Activated CD4-positive, alpha-beta T cell treated with anti-CD3 and anti-CD28 coated beads for 48 hours (primary cell): Measurements from ENCODE around the gene PAPLN.
A peak's percentile ranks its signal among the peaks of the same experiment; 100 is the strongest.

ENCODE experiments used
- DNase-seq: peaks from one replicate; pipeline ENCODE4 v3.0.0-alpha.2; 2020

The PAPLN gene

GRCh38 chr14:73231981-73232851, 5.1 kb upstream of the PAPLN start:
- peak; percentile 37 for DNase-seq

- no peak for DNase-seq
Measured at GRCh38 chr14:73232984-73233383, 4.3 kb upstream of the PAPLN start.

GRCh38 chr14:73233564-73233963, 3.7 kb upstream of the PAPLN start:
- DNase-seq: no peak

GRCh38 chr14:73234029-73234428, 3.3 kb upstream of the PAPLN start:
- DNase-seq: no peak

- DNase-seq: no peak
Measured at GRCh38 chr14:73234586-73235394, 2.5 kb upstream of the PAPLN start.

GRCh38 chr14:73235531-73236155, 1.7 kb upstream of the PAPLN start:
- no peak for DNase-seq

- no peak for DNase-seq
Measured at GRCh38 chr14:73236157-73236556, 1.1 kb upstream of the PAPLN start.

- DNase-seq: no peak
Measured at GRCh38 chr14:73236752-73237218, 521 bp upstream of the PAPLN start.

GRCh38 chr14:73237786-73238423, 599 bp downstream of the PAPLN start:
- DNase-seq: no peak

GRCh38 chr14:73238424-73238852, 1.1 kb downstream of the PAPLN start:
- DNase-seq: peak; percentile 28

GRCh38 chr14:73238941-73239340, 1.6 kb downstream of the PAPLN start:
- no peak for DNase-seq

- no peak for DNase-seq
Measured at GRCh38 chr14:73239393-73240241, 2.3 kb downstream of the PAPLN start.

- DNase-seq: no peak
Measured at GRCh38 chr14:73240816-73241480, 3.6 kb downstream of the PAPLN start.

- no peak for DNase-seq
Measured at GRCh38 chr14:73241481-73242165, 4.3 kb downstream of the PAPLN start.

GRCh38 chr14:73242357-73242901, 5.1 kb downstream of the PAPLN start:
- no peak for DNase-seq

- no peak for DNase-seq
Measured at GRCh38 chr14:73243341-73243740, 6.0 kb downstream of the PAPLN start.

- no peak for DNase-seq
Measured at GRCh38 chr14:73243748-73244147, 6.4 kb downstream of the PAPLN start.

GRCh38 chr14:73244541-73245290, 7.4 kb downstream of the PAPLN start:
- no peak for DNase-seq

GRCh38 chr14:73245480-73246325, 8.4 kb downstream of the PAPLN start:
- peak; percentile 54 for DNase-seq
